GM21423 (cell line): ENCODE data around the gene CFAP57.

ENCODE experiments used
- ATAC-seq: cut with Tn5 transposase; IDR thresholded peaks from one replicate; pipeline ENCODE4 v1.9.1; 2021; ENCODE audit warnings: mild to moderate bottlenecking, moderate library complexity; ENCODE audit not compliant: unreplicated experiment

Gene CFAP57

DNA sequence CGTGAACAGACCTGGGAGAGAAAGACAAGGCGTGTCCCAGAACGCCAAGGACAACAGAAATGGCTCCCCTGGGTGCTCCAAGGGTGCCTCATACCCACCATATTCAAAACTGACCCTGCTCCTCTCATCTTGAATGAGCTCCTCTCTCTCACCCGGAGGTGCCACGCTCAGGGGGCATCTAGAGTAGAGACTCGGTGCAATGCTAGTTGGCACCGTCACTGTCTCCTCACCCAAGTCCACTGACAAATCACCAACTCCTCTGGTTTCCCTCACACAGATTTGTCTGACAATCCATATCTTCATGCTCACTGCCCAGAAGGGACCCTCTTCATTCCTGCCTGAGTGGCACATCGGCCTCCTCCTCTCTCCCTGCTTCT, 102.7 kb downstream of the CFAP57 start:
- no peak for ATAC-seq

DNA sequence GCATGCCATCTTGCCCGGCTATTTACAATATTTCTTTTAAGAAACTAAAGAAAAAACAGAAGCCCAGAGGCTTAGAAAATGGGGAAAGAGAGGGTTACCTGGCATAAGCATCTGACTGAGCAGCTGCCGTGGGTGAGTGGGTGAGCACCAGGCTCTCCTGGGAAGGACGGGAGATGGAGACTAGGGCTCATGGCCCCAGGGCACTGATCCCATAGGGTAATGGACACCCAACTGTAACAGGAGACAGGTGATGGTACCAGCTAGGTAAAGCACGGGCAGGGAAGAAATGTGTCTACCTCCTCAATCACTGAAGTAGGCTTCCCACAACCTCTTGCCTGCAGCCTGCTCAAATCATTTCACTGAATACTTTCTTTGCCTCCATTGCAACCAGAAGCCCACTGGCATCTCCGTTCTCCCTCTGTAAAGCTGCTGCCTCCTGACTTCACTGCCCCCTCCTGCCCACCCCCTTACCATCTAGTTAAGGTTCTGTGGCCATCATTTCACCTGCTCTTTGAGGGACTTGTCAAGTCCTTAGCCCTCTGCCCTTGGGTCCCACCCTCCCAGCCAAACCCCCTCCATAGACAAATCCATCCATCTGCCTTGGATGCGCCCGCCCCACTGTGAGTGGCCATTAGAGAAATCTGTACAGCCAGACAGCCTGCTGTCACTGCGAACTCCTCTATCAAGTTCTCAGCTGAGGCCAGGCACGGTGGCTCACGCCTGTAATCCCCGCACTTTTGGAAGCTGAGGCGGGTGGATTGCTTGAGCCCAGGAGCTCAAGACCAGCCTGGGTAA, 103.9 kb downstream of the CFAP57 start:
- ATAC-seq = no peak

DNA sequence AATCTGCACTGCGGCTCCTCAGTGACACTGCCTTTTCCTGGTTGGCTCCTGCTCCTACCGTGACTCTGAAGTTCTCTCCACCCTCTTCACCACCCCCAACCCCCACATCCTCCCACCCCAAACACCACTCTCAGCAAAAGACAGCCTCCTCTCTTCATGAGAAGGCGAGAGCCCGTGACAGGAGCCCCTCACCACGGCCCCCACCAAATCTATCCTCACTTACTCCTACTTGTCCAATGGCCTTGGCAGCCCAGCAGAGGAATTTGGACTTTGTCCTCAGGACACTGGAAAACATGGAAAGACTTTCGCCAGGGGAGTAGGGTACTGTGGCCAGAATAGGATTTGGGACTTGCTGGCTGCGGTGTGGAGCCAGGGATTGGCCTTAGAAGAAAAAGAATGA, 104.5 kb downstream of the CFAP57 start:
- no peak for ATAC-seq

DNA sequence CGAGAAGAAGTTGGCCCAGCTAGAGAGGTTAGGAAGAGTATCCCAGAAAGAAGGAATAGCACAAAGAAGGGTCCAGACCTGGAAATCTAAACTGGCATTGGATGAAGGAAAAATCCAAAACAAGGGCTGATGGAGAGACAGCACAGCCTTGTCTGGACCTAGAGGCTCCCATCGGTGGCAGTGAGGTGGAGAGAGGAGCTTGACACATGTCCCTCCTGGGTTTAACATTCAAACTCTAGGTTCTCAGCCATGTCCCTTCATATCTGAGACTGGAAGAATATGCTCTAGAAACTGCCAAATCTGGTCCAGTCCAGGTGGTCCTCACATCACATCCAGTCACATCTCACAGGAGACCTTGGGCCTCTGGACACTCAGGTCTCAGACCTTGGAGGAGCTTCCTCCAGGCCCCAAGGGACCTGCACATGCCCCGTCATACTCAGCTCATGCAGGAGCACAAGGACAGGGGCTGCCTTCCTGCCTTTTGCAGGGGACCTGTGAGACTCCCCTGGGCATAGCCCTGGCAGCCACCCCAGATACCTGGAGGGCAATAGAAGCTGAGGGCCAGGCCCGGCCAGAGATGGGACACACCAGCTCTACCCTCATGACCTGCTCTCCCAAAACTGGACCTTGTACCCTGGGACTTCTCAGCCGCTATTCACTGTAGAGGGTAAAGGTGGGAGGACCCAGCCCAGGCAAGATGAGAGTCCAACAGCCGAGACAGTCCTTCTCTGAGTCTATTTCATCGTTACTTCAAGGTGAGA, 105.2 kb downstream of the CFAP57 start:
- ATAC-seq = no peak

DNA sequence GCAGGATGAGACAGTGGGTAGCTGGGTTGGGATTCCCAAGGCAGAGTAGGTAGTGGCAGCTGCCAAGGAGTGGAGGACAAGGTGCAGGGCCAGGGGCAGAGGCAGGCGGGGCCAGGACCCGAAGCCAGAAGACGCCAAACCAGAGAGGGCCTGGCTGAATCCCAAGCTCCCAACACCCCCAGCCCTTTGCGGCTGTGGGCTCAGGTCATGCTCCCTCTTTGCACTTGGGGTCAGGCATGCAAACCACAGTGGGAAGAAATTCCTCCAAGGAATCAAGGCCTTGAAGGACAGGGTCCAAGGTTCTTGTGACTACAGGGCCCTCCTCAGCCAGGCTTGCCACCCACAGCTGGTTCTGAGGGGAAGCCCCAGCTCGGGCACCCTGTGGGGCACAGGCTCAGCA, 107.0 kb downstream of the CFAP57 start:
- ATAC-seq = no peak

DNA sequence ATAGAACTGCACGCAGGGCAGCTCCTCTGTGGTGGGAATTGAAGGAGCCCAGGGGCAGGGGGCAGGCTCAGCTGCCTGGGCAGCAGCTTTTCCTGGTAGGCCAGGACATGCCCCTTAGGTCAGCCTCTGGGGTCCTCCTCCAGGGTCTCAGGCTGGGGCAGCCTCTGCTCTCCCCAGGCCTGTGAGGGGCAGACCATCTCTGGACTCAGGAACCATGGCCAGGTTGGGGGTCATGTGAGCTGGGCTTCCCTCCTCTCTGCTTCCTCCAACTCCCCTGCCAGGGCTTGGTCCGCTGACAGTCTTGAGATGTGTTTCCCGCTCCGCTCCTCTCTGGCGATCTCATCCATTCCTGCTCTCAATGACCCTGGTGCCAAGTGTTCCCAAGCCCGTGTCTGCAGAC, 107.5 kb downstream of the CFAP57 start:
- ATAC-seq = no peak

DNA sequence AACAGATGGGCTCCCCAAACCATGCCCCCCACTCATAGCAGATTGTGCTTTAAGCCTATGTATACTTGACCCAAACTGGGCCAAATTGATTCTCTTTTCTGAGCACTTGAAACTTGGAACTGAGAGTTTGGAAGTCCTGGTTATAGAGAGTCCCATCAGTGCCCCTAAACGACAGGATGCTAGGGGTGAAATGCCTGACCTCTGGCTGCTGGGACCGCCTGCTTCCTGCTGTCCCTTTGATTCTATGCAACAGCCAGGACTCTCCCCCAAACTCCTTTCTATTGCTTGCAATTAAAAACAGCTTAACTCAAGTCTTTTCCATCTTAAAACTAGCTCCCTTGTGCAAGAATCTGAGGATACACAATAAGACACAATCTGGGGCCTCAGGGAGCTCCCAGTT, 108.6 kb downstream of the CFAP57 start:
- no peak for ATAC-seq

DNA sequence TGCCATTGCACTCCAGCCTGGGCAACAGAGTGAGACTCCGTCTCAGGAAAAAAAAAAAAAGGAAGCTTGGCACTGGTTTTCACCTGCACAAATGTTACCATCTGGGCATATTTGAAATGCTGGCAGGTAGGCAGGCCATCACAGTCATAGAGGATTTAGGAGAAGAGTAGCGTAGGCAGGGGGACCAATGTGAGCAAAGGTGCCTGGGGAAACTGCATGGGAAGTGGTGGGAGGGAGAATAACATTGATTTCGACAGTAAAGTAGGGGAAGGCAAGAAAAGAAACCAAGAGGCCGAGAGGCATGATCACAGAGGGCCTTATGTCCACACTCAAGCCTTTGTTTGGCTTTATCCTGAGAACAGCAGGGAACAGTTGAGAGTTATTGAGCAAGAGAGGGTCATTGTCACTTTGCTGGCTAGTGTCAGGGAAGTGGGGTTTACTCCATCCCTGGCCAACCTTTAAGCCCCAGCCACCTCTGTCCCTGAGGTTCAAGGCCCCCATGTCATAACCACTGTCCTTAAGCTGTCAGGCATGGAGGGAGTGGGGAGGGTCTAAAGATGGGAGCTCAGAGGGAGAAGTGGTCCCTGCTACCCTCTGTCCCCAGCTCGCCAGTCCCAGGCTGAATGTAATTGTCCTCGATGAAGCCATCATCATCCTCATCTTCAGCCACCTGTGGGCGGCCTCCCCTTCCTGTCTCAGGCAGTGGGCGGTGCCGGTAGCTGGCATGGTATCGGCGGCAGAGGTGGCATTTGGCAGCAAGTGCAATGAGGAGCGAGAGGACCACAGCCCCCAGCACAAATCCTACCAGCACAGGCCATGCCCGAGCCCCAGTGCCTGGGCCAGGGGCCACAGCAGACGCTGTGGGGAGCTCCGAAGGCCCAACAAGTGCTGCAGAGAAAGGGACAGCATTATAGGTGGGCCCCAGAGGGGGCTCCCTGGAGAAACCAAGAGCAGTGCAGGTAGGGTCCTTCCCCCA, 110.4 kb downstream of the CFAP57 start:
- no peak for ATAC-seq

DNA sequence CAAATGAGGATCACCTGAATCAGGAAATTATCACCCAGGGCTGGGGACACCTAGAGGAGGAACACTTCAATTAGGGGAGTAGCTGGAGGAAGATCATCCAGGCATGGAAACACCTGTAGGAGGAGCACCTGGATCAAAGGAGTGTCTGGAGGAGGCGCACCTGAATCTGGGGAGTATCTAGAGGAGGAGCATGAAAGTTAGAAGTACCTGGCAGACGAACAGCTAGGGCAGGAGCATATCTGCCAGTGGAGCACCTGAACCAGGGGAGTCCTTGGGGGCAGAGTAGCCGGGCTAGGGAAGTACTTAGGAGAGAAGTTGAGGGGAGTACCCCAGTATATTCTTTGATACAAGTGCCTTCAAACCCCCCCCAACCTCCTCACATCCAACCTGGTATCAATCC, 111.9 kb downstream of the CFAP57 start:
- no peak for ATAC-seq

DNA sequence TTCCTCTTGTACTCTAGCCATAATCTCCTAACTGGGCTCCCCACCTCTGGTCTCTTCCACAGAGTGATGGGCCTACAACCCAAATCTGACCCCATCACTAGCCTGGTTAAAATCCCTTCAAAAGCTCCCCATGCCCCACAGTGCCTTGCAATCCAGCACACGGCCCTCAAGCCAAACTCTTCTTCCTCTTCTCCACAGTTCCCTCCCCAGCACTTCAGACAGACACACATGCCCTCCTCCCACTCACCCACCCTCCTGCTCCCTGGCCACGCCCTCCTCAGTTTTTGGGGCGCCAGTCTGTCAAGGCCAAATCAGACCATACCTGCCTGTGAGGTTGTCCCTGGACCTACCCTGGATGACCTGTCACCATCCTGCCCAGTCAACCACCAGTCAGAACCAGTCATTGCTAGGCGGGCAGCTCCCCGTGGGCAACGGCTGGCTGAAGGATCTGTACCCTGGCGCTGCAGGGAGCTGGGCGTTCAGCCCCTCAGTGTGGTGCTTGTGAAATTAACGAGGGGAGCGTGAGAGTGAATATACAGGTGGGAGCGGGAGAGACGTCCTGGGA, 112.5 kb downstream of the CFAP57 start:
- no peak for ATAC-seq

DNA sequence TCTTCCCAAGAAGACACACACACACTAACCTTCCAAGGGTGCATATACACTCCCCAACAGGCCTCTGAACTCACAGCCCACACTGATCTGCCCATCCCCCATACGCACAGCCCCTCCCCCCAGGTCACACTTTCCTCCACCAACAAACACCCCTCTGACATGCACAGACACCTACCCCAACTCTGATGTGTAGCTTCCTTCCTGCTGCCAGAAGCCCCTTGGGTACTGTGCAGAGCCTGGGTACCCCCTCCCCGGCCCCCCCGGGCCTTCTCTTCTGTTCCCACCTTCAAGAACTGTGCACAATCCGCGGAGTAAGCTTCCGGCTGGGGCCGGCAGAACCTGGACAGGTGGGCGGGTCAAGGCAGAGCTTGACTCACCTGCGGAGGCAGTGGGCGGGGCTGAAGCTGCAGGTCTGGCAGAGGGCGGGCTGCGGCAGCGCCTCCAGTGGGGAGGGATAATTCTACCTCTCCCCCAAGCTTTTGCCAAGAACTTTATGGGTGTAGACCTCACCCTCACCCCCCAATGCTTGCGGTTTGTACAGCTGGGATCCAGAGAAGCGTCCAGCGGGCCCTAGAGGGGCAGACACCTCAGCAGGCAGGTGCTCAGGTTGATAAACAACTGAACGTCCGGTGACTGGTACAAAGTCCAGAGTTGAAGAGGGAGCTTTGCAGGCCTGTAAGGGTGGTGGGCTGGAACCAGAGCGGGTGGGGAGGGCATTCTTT, 113.3 kb downstream of the CFAP57 start, which contains the start of gene C1orf210:
Gene C1orf210, minus strand, starts transcription at position 313 of the 722 bp plus-strand sequence. CDS start 2,311 bp downstream, outside the sequence.
- no peak for ATAC-seq

DNA sequence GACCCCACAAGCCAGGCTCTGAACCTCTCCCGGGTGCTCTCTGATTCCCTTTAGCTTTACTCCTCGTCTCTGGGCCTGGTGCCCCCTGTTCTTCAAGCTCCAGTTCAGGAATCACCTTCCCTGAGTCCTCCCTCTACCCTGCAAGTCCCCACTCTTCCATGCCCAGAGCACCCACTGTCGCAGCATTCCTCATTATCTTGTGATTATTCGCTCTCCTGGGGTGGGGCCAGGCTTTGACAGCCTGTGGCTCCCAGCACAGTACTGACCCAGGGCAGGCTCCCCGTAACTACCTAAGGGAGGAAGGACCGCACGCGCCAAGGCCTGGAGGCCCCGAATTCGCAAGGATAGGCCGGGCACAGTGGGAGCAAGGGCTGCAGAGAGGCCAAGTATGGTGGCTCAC, 114.0 kb downstream of the CFAP57 start:
- ATAC-seq = no peak

DNA sequence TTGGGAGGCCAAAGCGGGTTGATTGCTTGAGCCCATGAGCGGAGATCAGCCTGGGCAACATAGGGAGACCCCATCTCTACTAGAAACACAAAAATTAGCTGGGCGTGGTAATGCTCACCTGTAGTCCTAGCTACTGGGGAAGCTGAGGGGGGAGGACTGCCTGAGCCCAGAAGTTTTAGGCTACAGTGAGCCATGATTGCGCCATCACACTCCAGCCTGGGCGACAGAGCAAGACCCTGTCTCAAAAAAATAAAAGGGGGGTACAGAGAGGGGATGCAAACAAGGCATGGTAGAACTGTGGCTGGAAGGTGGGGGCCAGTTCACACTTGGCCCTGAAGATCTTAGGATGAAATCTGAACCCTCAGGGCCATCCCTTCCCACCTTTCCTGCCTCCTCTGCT, 114.4 kb downstream of the CFAP57 start:
- ATAC-seq = no peak

DNA sequence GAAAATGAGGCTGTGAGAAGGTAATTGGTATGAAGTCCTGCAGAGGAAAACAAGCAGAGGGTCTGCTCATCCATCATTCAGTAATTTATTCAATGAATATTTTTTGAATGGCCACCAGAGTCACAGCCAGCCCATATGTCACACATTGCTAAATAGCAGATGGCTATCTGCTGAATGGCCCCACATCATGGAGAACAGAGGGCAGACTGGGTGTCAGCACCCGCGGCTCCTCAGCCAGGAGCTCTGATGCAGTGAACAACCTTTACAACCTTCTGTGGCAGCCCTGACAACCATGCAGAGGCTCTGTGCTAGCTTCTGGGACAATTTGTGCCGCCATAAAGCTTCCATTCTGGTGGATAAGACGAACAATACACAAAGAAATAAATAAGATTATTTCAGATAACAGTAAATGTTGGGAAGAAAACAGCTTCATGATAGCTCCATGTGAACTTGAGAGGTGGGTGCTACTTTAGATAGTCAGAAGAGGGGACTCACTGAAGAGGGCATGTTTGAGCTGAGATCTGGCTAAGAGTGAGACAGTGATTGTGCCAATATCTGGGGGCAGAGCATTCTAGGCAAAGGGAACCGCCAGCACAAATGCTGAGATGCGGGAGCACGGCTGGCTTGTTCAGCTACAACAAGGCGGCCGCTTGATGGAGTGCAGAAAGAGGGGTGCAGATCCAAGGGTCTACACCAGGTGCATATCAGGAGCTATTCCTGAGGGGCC, 116.1 kb downstream of the CFAP57 start:
- ATAC-seq = no peak

DNA sequence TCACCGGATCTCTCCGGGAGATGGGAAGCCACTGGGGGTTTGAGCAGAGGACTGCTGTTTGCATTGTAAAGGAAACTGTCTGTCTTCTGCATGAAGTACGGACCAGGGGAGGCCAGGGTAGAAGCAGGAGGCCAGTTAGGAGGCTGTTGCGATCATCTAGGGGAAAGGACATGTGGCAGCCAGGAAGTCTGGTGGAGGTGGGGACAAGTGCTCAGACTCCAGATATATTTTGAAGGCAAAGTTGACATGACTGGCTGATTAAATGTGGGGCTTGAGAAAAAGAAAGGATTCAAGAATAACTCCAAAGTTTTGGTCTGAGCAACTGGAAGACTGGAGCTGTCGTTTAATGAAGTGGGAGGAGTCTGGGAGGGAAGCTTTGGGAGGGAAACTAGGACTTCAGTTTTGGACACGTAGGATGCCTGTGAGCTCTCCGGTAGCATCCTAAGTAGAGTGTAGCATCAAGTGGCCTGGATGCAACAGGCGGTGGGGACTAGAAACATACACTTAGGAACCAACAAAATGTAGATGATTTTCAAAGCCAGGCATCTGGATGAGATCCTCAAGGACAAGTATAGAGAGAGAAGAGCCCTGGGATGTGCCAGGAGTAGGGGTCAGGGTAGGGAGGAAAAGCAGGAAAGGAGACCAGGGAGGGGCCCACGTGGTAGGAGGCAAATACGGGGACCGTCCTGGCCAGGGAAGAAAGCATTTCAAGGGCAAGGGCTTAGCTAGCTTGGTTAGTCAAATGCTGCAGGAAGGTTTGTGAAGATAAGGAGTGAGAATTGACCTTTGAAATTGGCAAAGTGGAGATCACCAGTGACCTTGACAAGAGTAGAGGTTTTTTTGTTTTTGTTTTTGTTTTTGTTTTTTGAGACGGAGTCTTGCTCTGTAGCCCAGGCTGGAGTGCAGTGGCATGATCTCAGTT, 116.9 kb downstream of the CFAP57 start:
- no peak for ATAC-seq

DNA sequence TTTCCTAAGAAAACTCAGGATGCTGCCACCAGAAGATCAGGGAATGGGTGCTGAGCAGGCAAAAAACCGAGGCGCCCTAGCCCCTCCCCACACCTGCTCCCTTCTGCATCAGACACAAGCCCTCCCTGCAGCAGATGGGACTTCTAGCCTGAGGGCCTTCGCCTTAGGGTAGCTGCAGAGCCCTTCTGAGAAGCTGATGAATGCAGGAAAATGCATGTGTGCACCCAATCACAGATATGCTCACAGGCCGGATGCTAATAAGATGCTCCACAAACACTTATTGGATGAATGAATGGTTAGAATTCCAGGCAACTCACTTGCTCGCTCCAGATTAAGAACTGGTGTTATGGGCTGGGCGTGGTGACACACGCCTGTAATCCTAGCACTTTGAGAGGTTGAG, 120.1 kb downstream of the CFAP57 start:
- no peak for ATAC-seq

DNA sequence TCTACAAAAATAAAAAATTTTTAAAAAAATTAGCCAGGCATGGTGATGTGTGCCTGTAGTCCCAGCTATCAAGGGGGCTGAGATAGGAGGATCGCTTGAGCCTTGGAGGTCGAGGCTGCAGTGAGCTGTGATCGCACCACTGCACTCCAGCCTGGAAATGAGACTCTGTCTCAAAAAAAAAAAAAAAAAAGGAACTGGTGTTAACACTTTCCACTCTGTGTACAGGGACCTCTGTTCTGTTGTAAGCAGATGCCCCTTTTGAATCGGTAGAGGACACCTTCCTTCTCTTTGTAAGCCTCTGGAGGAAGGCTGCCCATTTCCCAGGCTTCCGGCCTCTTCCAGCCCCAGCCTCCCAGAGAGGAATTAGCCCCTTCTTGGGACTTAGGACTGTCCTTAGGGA, 120.5 kb downstream of the CFAP57 start:
- no peak for ATAC-seq

DNA sequence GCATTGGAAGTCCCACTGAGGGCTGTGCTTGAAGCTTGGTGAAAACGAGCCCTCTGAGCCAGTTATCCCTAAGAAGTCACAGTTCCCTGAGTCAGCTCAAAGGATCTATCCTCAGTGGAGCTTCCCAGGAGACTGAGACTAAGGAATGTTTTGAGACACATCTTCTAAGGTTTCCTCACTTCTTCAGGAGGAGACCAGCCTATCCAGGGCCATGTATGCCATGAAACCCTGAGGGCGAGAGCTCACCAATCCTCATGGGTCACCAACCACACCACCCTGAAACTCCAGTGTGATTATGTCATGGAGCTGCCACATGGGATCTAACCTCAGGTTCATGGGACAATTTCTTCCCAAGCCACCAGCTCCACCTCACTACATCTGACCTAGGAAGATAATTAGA, 121.0 kb downstream of the CFAP57 start:
- no peak for ATAC-seq
